Lung (tissue), 12 donors: Measurements from ENCODE around the gene RASAL2. TPM values are rescaled to one million over a fixed set of nuclear protein-coding genes. Genes with fewer than 3 reads are reported as not detected.

ENCODE experiments used
- ATAC-seq: fragments of 200-7000 bp; cut with Tn5 transposase; one replicate; pipeline ENCODE4 v1.9.1; 2020; ENCODE audit warnings: moderate number of reproducible peaks; ENCODE audit not compliant: insufficient read depth, low FRiP score
- DNase-seq, 3 donors: peaks; one replicate each; pipeline ENCODE4 v3.0.0-alpha.2; 2013 to 2017
- H3K27ac ChIP-seq, 2 donors: one replicate each; pipeline ENCODE4 v1.5.1; 2013; ENCODE audit warnings: mild to moderate bottlenecking in 2 of 2, moderate library complexity in 2 of 2, control low read depth in 1 of 2, inconsistent platforms in 1 of 2, low read depth in 1 of 2, low read length in 1 of 2
- H3K27me3 ChIP-seq, 3 donors: one replicate each; pipeline ENCODE4 v1.5.1; 2013; ENCODE audit warnings: low read length in 2 of 3; ENCODE audit not compliant: control insufficient read depth in 3 of 3, insufficient read depth in 3 of 3
- H3K36me3 ChIP-seq, 4 donors: one replicate each; pipeline ENCODE4 v1.5.1; 2013; ENCODE audit warnings: low read length in 4 of 4, mild to moderate bottlenecking in 1 of 4, moderate library complexity in 1 of 4; ENCODE audit not compliant: control insufficient read depth in 4 of 4, insufficient read depth in 4 of 4
- H3K4me1 ChIP-seq, 5 donors: one replicate each; pipeline ENCODE4 v1.5.1; 2013; ENCODE audit warnings: low read length in 5 of 5, mild to moderate bottlenecking in 2 of 5, moderate library complexity in 1 of 5; ENCODE audit not compliant: control insufficient read depth in 5 of 5, insufficient read depth in 5 of 5
- H3K4me3 ChIP-seq: one replicate; pipeline ENCODE4 v1.5.1; 2013; ENCODE audit warnings: mild to moderate bottlenecking, control low read depth, moderate library complexity
- H3K9ac ChIP-seq, 2 donors: one replicate each; pipeline ENCODE4 v1.5.1; 2013; ENCODE audit warnings: low read length in 2 of 2, control low read depth in 1 of 2; ENCODE audit not compliant: insufficient read depth in 1 of 2
- H3K9me3 ChIP-seq, 4 donors: one replicate each; pipeline ENCODE4 v1.5.1; 2013; ENCODE audit warnings: low read length in 3 of 4, mild to moderate bottlenecking in 1 of 4, moderate library complexity in 1 of 4; ENCODE audit not compliant: control insufficient read depth in 4 of 4, insufficient read depth in 3 of 4
- WGBS, 2 donors: extraction: QIAGEN DNeasy Blood & Tissue Kit; methylation state at CpG; one replicate each; pipeline ENCODE4 v1.1.7; 2013; 5-methylcytosine and 5-hydroxymethylcytosine counted together
- polyA plus RNA-seq, 2 donors: library from polyadenylated mRNA; stranded (reverse); fragments of 200-250 nt; gene quantifications; one replicate each; pipeline ENCODE4 v1.2.1, GENCODE V29; 2013
- total RNA-seq, 2 donors: library from RNA; depleted of rRNA in 1 of 2; stranded (reverse); fragments of >200 nt in 1 of 2; gene quantifications; one replicate each; pipeline ENCODE4 v1.2.1, GENCODE V29; 2014 to 2021
- TF ChIP-seq, protein P1 (sequence below): IDR thresholded peaks from 2 replicates; pipeline ENCODE4 v1.5.1; 2012; ENCODE audit warnings: mild to moderate bottlenecking; ENCODE audit errors: control extremely low read depth, extremely low read depth
- donor health status: control.
- donor health status: control.
- donor health status: Bipolar disorder and iron deficiency.
- donor health status: healthy.
- donor health status: DM: yes; HTN: yes; CAD: no.

RASAL2 gene
- total and polyA plus RNA-seq, 4 donors, result 4.9 to 34.8 (median 15.8) TPM

DNA sequence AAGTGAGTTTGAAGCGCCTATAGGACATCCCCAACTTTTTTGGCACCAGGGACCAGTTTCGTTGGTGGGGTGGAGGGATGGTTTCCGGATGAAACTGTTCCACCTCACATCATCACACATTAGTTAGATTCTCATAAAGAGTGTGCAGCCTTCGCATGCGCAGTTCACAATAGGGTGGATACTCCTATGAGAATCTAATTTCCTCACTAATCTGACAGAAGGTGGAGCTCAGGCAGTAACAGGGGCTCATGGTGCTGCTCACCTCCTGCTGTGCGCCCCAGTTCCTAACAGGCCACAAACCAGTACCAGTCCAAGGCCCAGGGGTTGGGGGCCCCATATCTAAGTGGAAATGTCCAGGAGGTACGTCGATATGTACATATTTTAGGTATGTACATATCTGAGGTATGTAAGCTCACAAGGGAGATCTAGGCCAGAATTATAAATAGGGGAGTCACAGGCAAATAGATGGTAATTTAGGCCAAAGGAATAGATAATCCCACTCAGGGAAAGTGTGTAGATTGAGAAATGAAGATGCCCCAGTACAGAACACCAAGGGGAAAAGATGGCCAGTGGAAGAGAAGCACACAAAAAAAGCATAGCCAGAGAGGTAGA is 27.5 kb upstream of the RASAL2 start:
- ATAC-seq (no peak), DNase-seq (no peak)
- Histone ChIP-seq H3K4me1 (peaks cover 0 to 6% (median 0%) of the 10 kb centered on the region in 5 donors), H3K36me3 (no peaks in the 10 kb centered on the region), H3K9me3 (peaks cover 0 to 2% (median 0%) of the 10 kb centered on the region in 4 donors), H3K4me3 (no peak overlapping the region), H3K27ac (no peak overlapping the region), H3K27me3 (no peaks in the 10 kb centered on the region), H3K9ac (no peak overlapping the region)
- 95% methylated on average over 8 of the region's 8 CpGs for WGBS, 2 donors
- TF ChIP-seq, protein P1, sequence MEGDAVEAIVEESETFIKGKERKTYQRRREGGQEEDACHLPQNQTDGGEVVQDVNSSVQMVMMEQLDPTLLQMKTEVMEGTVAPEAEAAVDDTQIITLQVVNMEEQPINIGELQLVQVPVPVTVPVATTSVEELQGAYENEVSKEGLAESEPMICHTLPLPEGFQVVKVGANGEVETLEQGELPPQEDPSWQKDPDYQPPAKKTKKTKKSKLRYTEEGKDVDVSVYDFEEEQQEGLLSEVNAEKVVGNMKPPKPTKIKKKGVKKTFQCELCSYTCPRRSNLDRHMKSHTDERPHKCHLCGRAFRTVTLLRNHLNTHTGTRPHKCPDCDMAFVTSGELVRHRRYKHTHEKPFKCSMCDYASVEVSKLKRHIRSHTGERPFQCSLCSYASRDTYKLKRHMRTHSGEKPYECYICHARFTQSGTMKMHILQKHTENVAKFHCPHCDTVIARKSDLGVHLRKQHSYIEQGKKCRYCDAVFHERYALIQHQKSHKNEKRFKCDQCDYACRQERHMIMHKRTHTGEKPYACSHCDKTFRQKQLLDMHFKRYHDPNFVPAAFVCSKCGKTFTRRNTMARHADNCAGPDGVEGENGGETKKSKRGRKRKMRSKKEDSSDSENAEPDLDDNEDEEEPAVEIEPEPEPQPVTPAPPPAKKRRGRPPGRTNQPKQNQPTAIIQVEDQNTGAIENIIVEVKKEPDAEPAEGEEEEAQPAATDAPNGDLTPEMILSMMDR, result no peak

DNA sequence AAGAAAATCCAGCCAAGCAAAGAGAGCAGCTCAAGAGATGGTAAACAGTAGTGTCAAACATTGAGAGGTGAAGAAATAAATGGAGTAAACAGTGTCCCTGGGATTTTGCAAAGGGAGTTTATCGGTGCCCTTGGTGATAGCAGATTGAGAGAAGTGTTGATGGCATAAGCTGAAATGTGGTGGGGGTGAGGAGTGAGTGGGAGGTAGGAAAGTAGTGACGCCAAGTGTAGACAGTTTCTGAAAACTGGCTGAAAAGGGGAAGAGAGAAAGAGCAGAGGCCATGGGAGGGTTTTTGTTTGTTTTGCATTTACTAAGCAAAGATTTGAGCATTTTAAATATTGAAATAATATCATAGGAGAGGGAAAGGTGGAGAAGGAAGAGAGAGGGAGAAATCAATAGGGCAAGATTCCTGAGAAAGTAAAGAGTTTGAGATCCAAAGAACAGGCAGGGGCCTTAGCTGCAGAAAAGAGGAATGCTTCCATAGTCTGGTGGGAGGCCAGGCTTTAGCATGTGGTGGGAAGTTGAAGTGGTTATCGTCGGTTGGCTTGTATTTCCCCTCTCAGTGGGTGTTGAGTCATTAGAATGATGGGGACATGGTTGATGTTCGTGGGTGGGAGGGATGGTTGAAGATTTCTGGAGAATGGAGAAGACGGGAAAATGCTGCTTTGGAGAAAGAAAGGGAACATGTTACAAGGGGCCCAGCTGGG is 26.8 kb upstream of the RASAL2 start:
- Histone ChIP-seq H3K9ac (no peak overlapping the region), H3K36me3 (no peaks in the 10 kb centered on the region), H3K27ac (no peak overlapping the region), H3K27me3 (no peaks in the 10 kb centered on the region), H3K9me3 (peaks cover 0 to 2% (median 0%) of the 10 kb centered on the region in 4 donors), H3K4me3 (no peak overlapping the region), H3K4me1 (no peaks in the 10 kb centered on the region)
- TF ChIP-seq, protein P1, result no peak
- DNase-seq (no peak), ATAC-seq (no peak)
- WGBS, 2 donors, result 26 to 58% methylated on average over 6 of the region's 6 CpGs

DNA sequence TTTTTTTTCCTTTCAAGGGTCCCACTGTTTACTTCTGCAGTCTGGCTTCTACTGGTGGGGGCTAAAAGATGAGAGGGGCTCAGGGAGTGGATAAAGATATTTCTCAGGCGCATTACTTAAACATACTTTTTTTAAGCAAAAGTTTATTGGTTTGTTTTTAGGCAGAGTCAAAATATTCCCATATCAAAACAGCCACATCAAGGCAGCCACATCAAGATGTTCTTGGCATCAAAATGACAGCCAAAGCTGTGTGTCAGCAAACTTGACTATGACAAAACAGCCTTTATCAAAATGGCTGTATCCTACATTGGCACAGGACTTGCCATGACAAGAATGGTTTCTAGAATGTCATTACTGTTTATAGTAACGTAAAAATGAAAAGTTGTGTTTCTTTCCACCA is 22.1 kb upstream of the RASAL2 start:
- Histone ChIP-seq H3K9ac (no peak overlapping the region), H3K27me3 (no peaks in the 10 kb centered on the region), H3K36me3 (no peaks in the 10 kb centered on the region), H3K9me3 (no peaks in the 10 kb centered on the region), H3K4me1 (no peaks in the 10 kb centered on the region), H3K27ac (no peak overlapping the region), H3K4me3 (no peak overlapping the region)
- ATAC-seq (no peak), DNase-seq (no peak)
- WGBS, 2 donors, result 90 to 94% methylated on average over 2 of the region's 2 CpGs
- TF ChIP-seq, protein P1, result no peak
